ENCODE measurements around the gene KRT86.
"Not testable (repeated sequence)": the region's sequence is repeated elsewhere in the genome, so short reads cannot be mapped to it uniquely, and the experiment has no call there.

The KRT86 gene

DNA sequence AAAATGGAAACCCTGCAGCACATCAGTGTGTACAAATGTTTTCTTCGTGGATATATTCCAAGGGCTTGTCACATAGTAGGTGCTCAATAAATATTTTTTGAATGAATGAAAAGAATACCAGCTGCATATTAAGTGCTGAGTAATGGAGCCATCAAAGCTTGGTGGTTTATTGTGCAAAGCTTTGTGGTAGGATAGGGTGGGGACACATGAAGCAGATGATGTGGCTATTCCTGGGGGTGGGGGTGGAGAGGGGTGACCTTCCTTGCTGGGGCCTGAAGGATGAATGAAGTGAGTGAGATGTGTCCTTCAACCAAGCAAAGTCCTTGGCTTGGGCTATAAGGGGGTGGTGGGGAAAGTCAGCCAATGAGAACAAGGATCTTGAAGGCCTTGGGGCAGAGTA, 21.2 kb downstream of the KRT86 start:
- no peak for DNase-seq

DNA sequence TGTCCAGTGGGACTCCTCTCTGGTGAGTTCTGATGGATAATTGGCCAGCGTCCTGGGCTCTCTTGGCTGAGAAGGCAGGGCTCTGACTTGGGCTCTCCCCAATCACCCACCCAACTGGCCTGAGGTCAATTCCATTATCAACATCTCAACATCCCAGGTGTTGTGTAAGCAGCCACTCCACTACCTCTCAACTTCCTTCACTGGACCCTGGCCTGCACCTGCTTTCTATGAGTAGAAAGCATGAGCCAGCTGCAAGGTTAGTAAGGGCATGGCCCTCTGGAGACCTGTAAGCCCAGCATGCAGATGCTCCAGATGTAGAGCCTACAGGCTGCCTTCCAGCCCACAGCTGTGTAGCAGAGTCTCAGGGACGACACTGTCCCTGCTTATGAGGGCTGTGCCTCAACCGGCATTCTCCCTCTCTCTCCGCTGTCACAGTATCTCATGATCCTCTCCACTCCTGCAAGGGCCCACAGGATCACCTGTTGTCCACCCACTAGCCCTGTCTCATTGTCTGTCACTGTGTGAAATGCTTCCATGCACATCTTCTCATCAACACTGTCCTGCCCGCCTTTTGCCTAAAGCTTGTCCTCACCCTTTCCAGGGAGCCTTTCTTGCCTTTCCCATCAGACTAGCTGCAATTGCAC, 22.2 kb downstream of the KRT86 start:
- DNase-seq: no peak

DNA sequence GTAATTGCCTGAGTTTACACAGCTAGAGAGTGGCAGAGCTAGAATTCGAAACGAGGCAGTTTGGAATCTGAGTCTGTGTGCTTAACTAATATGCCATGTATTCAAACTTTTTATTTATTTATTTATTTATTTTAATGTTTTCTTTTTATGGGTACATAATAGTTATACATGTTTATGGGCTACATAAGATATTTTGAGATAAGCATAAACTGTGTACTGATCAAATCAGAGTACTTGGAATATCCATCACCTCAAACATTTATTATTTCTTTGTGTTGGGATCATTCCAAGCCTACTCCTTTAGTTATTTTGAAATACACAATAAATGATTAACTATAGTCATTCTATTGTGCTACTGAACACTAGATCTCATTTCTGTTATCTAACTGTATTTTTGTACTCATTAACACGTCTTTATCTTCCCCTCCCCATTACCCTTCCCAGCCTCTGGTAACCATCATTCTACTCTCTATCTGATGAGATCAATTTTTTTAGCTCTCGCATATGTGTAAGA, 24.3 kb downstream of the KRT86 start:
- DNase-seq: no peak

DNA sequence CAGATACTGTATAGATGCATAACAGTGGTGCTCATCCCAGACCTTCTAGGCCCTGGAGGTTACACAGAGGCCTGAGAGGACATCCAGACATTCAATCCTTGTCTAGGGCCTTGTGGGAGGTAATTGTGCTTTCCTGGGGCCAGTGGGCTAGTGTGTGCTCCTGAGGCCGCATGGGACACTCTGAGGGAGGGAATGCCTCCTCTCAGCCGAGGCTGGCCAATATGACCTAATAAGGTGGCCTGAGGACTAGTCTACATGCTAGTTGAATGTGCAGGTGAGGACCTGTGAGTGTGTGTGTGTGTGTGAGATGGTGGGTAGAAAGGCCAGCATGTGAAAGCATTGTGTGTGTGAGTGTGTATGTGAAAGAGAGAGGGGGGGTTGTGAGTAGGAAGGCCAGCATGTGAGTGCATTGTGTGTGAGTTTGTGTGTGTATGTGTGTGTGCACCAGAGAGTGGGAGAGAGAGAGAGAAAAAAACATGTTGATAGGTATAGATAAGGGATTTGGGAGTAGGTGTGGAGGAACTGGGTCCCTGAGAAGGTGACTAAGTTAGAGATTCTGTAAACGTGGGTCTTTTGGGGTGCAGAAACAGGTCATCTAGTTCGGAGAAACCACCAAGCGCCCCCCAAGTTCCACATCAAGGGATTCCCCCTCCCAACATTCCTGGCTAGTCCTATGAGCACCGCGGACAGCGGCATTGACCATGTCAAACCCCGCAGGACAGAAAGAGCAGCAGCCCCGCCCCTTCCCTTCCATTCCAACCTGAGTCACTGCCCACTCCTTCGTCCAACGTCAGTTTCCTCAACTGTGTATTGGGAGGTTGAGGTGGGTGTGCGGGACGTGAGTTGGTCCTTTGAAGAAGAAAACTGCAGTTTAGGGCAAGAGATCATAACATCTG, 26.6 kb downstream of the KRT86 start:
- DNase-seq: no peak

DNA sequence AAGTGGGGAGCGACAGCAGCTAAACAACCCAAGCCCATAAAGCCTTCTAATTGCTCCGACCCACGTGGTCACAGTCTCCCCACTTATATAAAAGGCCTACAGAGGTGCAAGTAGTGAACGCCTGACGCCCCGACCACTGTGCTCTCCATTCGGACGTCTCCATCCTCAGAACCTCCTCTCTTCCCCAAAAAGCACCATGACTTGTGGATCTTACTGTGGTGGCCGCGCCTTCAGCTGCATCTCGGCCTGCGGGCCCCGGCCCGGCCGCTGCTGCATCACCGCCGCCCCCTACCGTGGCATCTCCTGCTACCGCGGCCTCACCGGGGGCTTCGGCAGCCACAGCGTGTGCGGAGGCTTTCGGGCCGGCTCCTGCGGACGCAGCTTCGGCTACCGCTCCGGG, 27.3 kb downstream of the KRT86 start:
- not testable (repeated sequence) for DNase-seq

DNA sequence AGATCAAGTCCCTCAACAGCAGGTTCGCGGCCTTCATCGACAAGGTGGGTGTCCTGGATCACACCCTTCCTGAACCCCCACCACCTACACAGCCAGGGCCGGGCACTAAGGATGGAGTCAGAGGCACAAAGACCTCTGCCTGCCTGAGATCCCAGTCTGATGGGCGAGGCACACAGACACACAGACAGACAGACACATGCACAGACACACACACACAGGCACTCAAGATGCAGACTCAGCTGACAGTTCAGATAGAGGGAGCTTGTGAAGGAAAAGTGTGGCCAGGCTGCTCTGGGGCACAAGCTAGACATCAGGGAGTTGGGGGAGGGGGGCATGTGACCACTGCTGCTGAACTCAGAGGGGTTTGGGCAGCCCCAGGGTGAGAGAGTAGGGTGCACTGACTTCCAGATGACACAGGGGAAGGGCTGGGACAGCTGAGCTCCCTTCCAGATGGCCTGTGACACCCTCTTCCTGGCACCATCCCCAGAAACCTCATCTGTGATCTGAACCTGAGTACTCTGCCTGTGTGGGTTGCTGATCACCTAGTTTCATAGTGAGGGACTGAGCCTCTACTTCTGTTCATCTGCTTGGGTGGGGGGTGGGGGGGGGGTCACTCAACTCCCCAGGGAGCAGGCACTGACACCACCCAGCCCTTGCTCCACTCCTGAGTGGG, 27.9 kb downstream of the KRT86 start:
- not testable (repeated sequence) for DNase-seq

DNA sequence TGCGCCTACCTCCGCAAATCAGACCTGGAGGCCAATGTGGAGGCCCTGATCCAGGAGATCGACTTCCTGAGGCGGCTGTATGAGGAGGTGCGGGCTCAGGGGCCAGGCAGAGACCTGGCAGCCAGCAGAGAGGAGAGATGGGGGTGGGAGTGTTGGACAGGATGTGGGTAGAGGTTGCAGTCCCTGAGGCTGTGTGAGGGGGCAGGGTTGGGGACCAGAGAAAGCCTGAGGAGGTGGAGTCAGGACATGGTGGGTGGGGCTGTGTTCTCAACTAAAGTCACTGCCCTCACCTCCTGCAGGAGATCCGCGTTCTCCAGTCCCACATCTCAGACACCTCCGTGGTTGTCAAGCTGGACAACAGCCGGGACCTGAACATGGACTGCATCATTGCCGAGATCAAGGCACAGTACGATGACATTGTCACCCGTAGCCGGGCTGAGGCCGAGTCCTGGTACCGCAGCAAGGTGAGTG, 30.5 kb downstream of the KRT86 start:
- peak; percentile 70 for DNase-seq

DNA sequence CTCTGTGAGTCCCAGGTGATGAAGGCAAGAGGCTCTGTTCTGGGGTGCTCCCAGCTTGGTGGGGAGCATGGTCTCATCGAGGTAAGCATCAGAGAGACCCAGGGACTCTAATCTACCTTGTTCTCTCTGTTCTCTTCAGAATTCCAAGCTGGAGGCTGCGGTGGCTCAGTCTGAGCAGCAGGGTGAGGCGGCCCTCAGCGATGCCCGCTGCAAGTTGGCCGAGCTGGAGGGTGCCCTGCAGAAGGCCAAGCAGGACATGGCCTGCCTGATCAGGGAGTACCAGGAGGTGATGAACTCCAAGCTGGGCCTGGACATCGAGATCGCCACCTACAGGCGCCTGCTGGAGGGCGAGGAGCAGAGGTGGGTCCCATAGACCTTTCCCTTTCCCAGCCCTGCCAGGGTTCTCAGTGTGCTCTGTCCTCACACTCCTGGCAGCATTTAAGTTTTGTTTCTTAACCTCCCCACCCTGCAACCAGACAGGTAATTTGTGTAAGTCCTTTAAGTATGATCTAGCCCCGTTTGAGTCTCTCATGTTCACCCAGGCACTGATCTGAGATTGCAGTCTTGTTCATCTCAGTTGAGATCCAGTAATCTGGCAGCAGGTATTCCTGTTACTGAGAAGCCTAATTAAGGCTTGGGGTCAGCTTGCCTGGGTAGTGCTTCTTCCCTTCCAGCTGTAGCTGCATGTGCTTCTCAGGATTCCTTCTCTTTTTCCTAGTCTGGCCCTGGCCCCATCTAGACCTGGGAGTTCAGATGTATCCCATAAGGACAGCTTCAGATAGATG, 31.7 kb downstream of the KRT86 start:
- no peak for DNase-seq

DNA sequence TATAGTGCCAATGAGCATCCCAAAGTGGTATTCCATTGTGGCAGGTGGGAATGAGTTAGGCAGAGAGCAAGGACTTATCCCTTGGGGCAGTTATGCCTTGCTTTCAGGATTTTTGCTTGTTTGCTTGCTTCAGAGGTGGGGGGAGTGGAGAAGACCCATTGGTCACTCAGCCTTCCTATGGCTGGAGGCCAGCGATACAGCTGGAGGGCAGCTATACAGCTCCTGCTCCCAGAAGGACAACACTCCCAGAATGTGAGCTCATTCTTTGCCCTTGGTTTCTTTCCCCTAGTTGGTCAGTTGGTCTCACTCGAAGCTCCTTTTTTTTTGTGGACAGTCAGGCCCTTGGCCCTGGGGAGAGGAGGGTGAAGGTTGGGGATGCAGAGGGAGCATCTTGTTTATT, 32.3 kb downstream of the KRT86 start:
- no peak for DNase-seq

DNA sequence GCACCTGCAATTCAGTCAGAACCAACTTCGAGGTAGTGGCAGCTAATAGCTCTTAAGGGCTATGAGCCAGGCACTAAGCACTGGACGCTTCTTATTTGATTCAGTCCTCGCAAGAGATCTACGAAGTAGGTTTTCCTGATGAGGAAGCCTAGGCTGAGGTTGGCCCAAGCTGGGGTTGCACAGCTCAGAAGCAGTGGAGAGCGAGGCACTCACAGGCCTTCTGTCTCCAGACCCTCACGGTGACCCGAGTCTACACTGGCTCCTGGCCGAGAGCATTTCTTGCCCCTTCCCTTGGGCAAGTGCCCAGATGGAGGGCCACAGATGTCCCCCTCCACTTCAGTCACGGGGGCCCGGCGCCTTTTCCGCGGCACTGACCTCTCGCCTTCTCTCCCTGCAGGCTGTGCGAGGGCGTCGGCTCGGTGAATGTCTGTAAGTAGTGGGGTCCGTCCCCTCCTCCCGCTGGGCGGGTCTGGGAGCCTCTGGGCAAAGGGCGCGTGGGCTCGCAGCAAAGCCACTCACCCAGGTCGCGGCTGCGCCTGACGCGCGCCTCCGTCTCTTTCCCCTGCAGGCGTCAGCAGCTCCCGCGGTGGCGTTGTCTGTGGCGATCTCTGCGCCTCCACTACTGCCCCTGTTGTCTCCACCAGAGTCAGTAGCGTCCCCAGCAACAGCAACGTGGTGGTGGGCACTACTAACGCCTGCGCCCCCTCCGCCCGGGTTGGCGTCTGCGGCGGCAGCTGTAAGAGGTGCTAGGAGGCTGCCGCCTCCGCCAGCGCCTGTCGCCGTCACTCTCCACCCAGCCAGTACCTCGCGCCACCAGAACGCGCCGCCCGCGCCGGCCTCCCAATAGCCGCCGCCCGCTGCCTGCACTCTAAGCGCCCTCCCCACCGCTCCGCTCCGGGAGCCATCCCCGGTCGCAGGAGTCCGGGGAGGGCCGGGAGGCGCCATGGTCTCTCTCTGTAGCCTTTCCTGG, 33.7 kb downstream of the KRT86 start:
- peak; percentile 46 for DNase-seq

DNA sequence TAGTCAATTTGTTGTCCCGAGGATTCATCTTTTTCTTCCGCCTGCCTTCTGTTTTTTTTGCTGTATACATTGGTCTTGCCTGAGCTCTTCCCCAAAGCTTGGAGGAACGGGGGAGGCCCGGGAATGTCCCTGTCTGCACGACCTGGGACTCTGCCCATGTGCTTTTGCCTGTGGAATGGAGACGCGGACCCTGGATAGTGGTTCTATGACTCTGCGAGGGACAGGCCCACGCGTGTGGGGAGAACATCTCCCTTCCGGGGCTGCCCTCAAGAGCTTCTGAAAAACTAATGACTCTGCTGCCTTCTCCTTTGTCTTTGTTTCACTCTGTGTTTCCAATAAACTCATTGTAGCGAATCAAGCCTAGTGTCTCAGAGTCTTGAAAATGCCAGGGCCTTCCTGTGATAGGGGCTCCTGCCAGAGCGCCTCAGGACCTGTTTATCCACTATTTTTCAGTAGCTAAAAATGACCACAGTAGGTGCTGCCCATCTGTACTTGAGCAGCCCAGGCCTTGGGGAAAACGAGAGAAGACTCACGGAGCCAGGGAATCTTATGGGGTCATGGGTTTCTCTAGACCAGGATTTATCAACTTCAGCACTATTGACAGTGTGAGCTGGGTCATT, 34.5 kb downstream of the KRT86 start:
- DNase-seq: no peak

DNA sequence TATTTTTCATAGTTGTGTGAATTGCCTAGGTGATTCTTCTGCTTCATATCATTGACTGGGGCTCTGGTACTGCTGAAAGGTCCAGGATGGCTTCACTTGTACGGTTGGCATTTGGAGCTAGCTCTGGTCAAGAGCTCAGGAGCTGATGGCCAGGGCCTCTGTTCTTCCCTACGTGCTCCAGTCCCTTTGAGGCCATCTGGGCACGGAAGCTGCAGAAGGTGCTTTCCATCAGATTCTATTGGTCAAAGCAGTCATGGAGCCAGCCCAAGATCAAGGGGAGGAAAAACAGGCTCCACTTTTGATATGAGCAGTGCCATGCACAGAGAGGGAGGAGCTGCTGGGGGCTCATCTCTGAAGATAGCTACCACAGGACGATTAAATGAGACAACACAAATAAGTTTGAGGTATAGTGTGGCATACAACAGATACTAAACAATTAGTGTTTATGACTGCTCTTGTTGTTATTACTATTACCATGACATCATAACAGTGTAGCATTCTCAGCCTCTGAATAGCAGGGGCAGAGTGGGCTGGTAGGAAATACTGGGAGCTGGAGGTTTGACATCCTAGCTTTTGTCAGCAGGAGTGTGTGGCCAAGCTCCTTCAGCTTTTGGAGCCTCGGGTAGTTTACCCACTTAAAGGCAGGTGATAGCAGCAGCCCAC, 36.3 kb downstream of the KRT86 start:
- DNase-seq: no peak

DNA sequence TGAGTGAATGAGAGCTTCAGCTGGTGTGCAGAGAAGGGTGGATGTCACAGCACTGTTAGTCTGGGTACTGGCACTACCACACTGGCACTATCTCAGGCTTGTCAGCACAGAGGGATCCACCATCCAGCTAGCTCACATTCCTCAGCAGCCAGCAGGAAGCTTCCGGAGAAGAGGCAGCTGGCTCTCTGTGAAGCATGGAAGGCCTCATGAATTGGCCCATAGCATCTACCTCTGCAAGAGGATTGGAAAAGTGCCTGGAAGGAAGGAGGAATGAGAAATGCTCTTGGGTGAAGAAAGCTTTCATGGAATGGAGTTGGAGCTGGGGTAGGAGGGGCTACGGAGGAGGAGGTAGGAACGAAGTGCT, 36.8 kb downstream of the KRT86 start:
- no peak for DNase-seq

DNA sequence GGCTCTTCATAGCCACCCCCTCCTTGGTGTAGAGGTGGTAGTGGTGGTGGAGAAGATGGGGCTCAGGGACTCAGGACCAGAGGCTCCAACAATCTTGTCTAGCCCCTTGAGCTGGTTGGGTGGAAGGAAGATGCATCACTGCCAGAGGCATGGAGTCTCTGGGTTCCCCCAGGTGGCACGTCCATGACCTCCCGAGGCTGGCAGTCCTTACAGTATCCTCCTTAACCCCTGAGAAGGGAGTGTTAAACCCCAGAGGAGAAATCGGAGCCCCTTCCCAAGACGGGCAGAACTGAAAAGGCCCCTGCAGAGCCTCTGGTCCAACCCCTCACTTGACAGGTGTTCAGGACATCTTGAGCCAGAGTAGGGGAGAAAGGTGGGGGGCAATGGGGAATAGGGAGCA, 37.6 kb downstream of the KRT86 start:
- DNase-seq: no peak

DNA sequence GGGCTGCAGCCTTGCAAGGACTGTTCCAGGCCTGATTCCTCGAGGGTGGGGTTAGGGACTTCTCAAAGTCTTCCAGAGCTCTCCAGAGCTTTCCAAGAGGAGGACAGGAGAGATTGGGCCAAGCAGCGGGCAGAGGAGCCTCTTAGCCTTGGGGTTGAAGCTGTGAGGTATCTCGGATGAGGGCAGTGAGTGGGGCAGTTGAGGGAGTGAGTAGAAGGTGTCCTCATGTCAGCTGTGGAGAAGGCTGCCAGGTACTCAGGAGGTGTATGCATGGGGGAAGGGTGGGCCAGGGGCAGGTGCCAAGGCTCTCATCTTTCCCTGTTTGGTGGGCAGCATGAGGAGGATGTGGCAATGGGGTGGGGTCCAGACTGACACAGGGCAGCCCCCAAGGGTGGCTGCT, 39.0 kb downstream of the KRT86 start:
- no peak for DNase-seq

DNA sequence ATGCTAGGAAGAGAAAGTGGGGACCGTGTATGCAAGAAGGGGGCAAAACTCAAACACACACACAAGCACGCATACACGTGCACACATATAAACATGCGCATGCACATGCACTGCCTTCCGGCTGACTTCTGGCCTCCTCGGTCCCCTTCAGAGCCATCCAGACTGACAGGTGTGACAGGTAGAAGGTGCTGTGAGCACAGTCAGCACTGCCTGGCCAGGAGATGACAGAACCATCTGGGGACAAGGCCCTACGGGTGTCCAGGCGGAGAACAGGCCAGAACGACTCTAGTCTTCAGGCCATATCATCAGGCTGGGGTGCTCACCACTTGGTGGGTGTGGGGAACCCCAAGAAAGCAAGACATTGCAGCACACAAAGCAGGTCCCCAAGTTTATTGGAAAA, 39.5 kb downstream of the KRT86 start:
- no peak for DNase-seq

DNA sequence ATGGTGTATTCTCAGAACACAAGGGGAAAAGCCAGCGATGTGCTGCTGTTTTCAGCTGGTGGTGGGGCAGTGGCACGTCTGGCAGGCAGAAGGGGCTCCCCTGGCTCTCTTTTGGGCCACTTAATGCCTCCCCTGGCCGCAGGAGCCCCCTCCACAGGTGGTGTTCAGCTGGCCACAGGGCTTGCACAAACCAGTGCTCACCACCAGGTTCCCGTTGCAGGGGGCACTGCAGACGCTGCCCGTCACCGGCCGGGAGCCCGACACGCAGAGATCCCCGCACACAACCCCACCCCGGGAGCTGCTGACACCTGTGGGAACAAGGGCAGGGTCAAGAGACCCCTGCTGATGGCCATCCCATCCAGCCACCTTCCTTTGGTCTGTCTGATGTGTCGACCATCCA, 40.1 kb downstream of the KRT86 start:
- no peak for DNase-seq

DNA sequence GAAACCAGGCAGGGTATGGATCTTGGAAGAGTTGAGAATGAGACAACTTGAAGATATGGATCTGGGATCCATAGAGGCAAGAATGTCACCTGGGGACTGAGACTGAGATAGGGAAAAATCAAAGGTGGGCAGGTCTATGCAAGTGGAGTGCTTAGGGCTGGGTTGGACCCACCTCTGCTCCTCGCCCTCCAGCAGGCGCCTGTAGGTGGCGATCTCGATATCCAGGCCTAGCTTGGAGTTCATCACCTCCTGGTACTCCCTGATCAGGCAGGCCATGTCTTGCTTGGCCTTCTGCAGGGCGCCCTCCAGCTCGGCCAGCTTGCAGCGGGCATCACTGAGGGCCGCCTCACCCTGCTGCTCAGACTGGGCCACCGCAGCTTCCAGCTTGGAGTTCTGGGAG, 41.3 kb downstream of the KRT86 start:
- DNase-seq: peak; percentile 24

DNA sequence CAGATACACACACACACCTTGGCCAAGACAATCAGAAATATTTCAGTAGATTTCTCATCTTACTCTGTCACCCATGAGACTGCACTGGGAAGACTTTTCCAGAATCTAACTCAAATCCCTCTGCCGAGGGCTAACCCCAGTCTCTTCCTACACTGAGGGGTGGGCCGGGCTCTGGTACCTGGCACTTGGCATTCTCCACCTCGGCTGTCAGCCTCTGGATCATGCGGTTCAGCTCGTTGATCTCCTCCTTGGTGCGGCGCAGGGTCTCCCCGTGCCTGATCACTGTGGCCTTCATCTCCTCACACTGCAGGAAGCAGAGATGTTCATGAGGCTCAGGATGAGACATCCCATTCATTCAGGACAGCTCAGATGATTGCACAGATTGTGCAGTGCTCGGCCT, 41.8 kb downstream of the KRT86 start:
- no peak for DNase-seq

DNA sequence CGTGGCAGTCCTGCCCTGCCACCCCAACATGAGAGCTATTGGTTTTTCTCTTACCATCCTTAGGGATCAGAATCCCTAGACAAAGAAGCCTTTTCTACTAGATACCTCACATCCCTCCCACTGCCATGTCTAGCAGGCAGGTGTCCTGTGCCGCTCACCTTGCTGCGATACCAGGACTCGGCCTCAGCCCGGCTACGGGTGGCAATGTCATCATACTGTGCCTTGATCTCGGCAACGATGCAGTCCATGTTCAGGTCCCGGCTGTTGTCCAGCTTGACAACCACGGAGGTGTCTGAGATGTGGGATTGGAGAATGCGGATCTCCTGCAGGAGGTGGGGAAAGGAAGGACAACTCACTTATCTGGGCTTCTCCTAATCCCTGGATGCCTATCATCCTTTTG, 42.3 kb downstream of the KRT86 start:
- DNase-seq: no peak

Data from NK-92 treated with Interleukin-12 subunit alpha and Interleukin-12 subunit beta, amount 100 ng/mL, for 24 hours (cell line).